HG03378 (cell line): ENCODE results near the gene AR.
"Not testable (repeated sequence)": the region's sequence is repeated elsewhere in the genome, so short reads cannot be mapped to it uniquely, and the experiment has no call there.

ENCODE experiments used
- ATAC-seq: cut with Tn5 transposase; IDR thresholded peaks from one replicate; pipeline ENCODE4 v1.9.1; 2021; ENCODE audit warnings: mild to moderate bottlenecking, moderate library complexity; ENCODE audit not compliant: unreplicated experiment

Gene AR

GRCh38 chrX:67622053-67622585 lies 78.3 kb downstream of the AR start:
- no peak for ATAC-seq

- no peak for ATAC-seq
Observed at GRCh38 chrX:67624325-67624724, 80.5 kb downstream of the AR start.

GRCh38 chrX:67635424-67635823 lies 91.6 kb downstream of the AR start:
- ATAC-seq = no peak

- no peak for ATAC-seq
Observed at GRCh38 chrX:67636532-67636931, 92.7 kb downstream of the AR start.

GRCh38 chrX:67637293-67637692 lies 93.5 kb downstream of the AR start:
- ATAC-seq = not testable (repeated sequence)

- ATAC-seq = no peak
Observed at GRCh38 chrX:67648361-67648760, 104.5 kb downstream of the AR start.

GRCh38 chrX:67651437-67652142 lies 107.8 kb downstream of the AR start:
- no peak for ATAC-seq

GRCh38 chrX:67652543-67652942 lies 108.7 kb downstream of the AR start:
- no peak for ATAC-seq

GRCh38 chrX:67654301-67654700 lies 110.5 kb downstream of the AR start:
- no peak for ATAC-seq

GRCh38 chrX:67665583-67665982 lies 121.8 kb downstream of the AR start:
- no peak for ATAC-seq

GRCh38 chrX:67670717-67671116 lies 126.9 kb downstream of the AR start:
- not testable (repeated sequence) for ATAC-seq

- no peak for ATAC-seq
Observed at GRCh38 chrX:67673741-67674274, 130.0 kb downstream of the AR start.

GRCh38 chrX:67674741-67675140 lies 130.9 kb downstream of the AR start:
- no peak for ATAC-seq

- no peak for ATAC-seq
Observed at GRCh38 chrX:67684136-67684535, 140.3 kb downstream of the AR start.

GRCh38 chrX:67692246-67692645 lies 148.4 kb downstream of the AR start:
- ATAC-seq = peak; percentile 70

GRCh38 chrX:67693928-67694327 lies 150.1 kb downstream of the AR start:
- ATAC-seq = peak; percentile 61

- no peak for ATAC-seq
Observed at GRCh38 chrX:67697452-67697851, 153.6 kb downstream of the AR start.

- no peak for ATAC-seq
Observed at GRCh38 chrX:67700602-67701001, 156.8 kb downstream of the AR start.

- ATAC-seq = no peak
Observed at GRCh38 chrX:67714004-67714403, 170.2 kb downstream of the AR start.

GRCh38 chrX:67717571-67717970 lies 173.8 kb downstream of the AR start:
- ATAC-seq = no peak

GRCh38 chrX:67718926-67719325 lies 175.1 kb downstream of the AR start:
- ATAC-seq = no peak

- ATAC-seq = no peak
Observed at GRCh38 chrX:67720344-67720743, 176.5 kb downstream of the AR start.

GRCh38 chrX:67721321-67721720 lies 177.5 kb downstream of the AR start:
- no peak for ATAC-seq
